HG03196 (cell line): Measurements from ENCODE around the gene SKP1.
A peak's percentile ranks its signal among the peaks of the same experiment; 100 is the strongest.

Experiments used
- ATAC-seq: cut with Tn5 transposase; IDR thresholded peaks from one replicate; pipeline ENCODE4 v1.9.1; 2021; ENCODE audit not compliant: unreplicated experiment

Gene SKP1

DNA sequence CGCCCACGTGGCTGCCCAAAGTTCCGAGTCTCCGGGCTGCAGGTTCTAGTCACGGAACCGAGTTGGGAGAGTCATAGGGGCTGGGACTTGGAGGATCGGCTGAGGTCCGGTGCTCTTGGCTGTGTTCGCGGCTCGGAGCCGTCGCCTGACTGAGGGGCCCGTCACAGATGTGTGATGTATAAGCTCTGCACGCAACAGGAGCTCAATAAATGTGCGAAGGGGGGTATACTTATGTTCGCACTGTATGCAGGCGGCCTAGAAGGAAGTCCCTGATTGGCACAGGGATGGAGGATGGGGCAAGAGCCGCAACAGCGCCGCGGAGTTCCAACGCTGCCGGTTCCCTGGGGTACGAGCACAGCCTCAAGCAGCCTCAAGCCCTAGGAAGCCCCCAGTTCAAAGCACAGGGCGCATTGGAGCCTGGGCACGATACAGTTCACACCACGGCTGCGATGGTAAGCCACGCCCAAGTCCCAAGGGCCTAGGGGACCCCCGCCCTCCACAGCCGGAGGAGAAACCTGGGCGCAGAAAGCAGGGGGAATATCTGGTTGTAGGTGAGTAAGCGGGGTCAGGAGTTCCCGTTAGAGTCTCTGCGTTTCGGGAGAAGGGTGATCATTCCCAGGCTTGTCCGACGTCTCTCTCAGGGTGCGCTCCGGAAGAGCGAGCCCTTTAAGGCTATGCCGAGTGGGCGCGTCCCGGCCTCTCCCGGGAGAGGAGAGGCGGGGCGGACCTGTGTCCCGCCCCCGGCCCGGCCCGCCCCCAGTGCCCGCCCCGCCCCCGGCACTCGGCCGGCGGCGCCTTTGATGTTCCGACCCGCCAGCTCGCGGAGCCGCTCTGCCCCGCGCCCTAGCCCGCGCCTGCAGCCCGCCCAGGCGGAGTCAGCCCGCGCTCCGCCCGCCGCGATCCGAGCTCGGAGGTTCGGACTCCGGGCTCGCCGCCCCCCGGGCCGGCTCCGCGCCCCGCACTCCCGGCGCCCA, 62.6 kb downstream of the SKP1 start, which contains the start of gene TCF7:
Gene TCF7 (plus strand): TSS at position 780 of the 974 bp plus-strand sequence. CDS start 226 bp downstream, outside the sequence.
- ATAC-seq = peak; percentile 60

- ATAC-seq = no peak
Observed at GRCh38 chr5:134113363-134113889, 63.3 kb downstream of the SKP1 start.

DNA sequence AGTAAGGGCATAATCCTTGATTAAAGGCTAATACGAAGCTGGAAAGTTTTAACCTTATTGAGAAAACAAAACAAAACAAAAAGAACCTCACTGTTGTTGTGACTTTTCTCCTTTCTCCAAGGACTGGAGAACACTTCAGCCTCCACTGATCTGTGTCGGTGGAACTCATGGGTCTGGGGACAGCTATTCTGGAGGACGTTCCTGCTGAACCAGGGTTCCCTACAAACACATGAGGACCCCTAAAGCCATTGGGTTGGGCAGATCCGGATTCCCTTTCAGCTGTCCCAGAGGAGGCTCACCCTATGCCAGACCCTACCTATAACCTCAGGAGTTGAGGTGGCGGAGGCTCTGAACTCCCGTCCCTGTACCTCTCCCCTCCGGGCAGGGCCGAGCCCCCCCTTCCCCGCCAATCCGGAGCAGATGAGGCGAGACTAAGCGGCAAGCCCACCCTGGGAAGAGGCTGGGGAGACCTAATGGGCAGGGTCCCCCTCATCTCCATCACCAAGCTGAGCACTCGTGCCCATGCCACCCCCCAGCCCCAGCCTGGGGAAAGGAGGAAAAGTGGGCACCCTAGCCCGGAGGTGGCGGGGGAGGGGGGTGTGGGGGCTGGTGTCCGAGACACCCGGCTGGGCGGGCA, 63.9 kb downstream of the SKP1 start:
- ATAC-seq = no peak

DNA sequence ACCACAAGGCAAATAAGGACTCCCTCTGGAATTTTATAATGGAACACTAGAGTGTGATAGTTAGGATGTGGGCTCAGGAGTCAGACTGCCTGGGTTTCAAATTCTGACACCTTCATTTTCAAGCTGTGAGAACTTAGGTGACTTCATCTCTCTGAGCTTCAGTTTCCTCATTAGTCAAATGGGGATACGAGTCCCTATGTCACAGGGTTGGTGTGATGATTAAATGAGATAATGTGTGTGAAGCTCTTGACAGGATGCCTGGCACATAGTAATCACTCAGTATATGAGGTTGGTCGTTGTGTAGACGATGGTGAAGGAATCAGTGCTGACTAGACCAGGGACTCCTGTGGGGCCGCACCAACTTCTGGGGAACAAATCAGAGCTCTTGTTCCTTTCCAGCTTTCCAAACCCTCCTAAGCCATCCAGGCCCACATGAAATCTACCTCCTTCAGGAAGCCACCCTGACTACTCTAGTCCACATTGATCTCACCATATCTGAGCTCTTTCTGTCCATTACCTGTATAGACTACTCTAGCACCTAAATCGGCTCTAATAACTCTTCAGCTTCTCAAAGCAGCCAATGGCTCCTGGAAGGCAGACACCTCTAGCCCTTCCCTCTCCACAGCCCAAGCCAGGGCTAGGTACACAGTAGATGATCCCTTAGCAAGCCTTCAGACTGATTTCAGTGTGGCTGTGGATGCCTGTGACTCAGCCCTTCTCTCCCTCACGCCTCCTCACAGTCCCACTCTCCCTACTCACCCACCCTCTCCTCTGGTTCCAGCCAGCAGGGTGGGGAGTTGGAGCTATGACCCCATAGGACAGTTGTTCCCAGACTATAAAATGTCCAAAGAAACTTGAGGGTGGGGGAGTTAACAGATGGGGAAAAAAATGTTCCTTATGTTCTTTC, 64.8 kb downstream of the SKP1 start:
- ATAC-seq = no peak

DNA sequence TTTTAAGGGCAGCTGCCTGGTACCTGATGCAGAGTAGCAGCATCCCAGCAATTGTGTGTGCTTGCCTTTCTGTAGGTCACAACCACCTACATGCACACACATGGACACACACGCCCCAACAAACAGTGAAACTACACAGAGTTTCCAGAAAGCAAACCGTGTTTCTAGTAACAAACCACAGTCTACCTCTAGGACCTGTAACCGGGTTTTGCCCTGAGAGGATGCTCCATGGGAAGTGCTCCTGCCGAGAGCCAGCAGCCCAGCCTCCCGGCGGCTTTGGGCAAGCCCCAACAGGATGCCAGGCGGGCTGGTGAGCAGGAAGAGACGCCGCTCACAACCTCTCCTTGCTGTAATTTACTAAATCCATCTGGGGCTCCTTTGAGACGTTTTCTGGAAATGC, 66.4 kb downstream of the SKP1 start:
- no peak for ATAC-seq

- ATAC-seq = no peak
Observed at GRCh38 chr5:134107779-134108178, 69.0 kb downstream of the SKP1 start.

- no peak for ATAC-seq
Observed at GRCh38 chr5:134106991-134107701, 69.6 kb downstream of the SKP1 start.

DNA sequence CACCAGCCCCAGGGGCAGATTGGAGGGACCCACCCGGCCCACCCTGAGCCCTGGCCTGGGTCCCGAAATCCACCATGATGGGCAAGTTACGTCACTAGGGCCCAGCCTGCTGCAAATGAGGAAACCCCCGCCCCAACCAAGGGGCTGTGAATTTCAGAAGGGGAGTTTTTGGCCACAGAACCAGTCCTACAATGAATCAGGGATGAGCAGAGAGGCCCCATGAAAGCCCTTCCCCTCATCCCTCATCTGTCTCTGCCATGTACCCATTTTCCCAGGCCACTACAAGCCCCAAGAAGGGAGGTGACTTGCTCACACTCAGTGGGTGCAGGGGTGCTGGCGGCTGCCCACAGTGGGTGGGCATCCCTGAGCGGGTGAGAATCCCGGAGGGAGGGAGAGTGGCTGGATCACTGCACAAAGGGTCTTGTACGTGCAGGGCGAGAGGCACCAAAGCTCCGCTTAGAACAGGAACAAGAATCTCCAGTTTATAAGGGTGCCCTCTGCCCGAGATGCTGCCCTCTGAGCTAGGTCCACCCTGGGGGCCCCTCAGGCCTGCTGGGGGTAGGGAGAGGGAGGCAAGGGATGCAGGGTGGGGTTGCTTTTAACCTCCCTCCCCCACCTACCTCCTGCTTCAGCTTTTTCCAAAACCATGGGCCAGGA, 72.6 kb downstream of the SKP1 start:
- no peak for ATAC-seq

DNA sequence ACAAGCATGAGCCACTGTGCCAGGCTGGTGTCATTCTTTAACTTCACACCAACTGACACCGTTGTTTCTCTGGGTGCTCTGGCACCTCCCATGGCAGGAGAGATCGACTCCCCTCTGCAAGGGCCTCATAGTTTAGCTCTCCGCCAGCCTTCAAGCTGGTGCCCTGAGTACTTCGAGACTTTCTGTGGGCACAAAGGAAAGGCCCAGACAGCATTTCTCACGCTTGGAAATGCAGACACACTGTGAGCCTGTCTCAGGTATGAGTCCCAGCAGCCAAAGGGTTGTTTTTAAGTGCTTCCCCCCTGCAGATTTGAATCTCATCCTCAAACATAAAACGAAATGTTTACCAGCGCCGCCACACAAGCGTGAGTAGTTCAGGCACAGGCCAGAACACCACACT, 73.4 kb downstream of the SKP1 start:
- ATAC-seq = no peak

- no peak for ATAC-seq
Observed at GRCh38 chr5:134101686-134102439, 74.9 kb downstream of the SKP1 start.

GRCh38 chr5:134100283-134101091, 76.3 kb downstream of the SKP1 start:
- ATAC-seq = peak; percentile 75

- no peak for ATAC-seq
Observed at GRCh38 chr5:134099939-134100282, 76.8 kb downstream of the SKP1 start.

- ATAC-seq = no peak
Observed at GRCh38 chr5:134099288-134099872, 77.4 kb downstream of the SKP1 start.
